Osteocyte (in vitro differentiated cells): Measurements from ENCODE around the gene GALNT9. TPM values are rescaled to one million over a fixed set of nuclear protein-coding genes. Genes with fewer than 3 reads are reported as not detected.

Experiments used
- DNase-seq: peaks from one replicate; pipeline ENCODE4 v3.0.0; 2021; ENCODE audit warnings: mixed read lengths; ENCODE audit not compliant: unreplicated experiment; ENCODE audit errors: extremely low spot score
- H3K27ac Mint-ChIP-seq: one replicate; pipeline ENCODE4 v1.8.0; 2021; ENCODE audit warnings: mild to moderate bottlenecking, mixed read lengths; ENCODE audit not compliant: unreplicated experiment
- H3K27me3 Mint-ChIP-seq: one replicate; pipeline ENCODE4 v1.8.0; 2021; ENCODE audit warnings: mixed read lengths; ENCODE audit not compliant: unreplicated experiment
- H3K36me3 Mint-ChIP-seq: one replicate; pipeline ENCODE4 v1.8.0; 2021; ENCODE audit warnings: mixed read lengths; ENCODE audit not compliant: unreplicated experiment
- H3K4me1 Mint-ChIP-seq: one replicate; pipeline ENCODE4 v1.8.0; 2021; ENCODE audit warnings: mixed read lengths; ENCODE audit not compliant: unreplicated experiment
- H3K4me3 Mint-ChIP-seq: one replicate; pipeline ENCODE4 v1.8.0; 2021; ENCODE audit warnings: mild to moderate bottlenecking, moderate library complexity, mixed read lengths; ENCODE audit not compliant: unreplicated experiment
- H3K9me3 Mint-ChIP-seq: one replicate; pipeline ENCODE4 v1.8.0; 2021; ENCODE audit warnings: mixed read lengths; ENCODE audit not compliant: unreplicated experiment
- total RNA-seq: library from RNA; stranded (reverse); gene quantifications from 2 replicates; pipeline ENCODE4 v1.2.1, GENCODE V29; 2021
- TF ChIP-seq, protein P1 (sequence below): fragments of 200-600 bp; sonication (generic); IDR thresholded peaks from 2 replicates; pipeline ENCODE4 v1.5.0; 2021; ENCODE audit warnings: antibody characterized with exemption, mild to moderate bottlenecking, moderate library complexity

Gene GALNT9
- total RNA-seq, 1 donor from 2014 or later, result not detected

DNA sequence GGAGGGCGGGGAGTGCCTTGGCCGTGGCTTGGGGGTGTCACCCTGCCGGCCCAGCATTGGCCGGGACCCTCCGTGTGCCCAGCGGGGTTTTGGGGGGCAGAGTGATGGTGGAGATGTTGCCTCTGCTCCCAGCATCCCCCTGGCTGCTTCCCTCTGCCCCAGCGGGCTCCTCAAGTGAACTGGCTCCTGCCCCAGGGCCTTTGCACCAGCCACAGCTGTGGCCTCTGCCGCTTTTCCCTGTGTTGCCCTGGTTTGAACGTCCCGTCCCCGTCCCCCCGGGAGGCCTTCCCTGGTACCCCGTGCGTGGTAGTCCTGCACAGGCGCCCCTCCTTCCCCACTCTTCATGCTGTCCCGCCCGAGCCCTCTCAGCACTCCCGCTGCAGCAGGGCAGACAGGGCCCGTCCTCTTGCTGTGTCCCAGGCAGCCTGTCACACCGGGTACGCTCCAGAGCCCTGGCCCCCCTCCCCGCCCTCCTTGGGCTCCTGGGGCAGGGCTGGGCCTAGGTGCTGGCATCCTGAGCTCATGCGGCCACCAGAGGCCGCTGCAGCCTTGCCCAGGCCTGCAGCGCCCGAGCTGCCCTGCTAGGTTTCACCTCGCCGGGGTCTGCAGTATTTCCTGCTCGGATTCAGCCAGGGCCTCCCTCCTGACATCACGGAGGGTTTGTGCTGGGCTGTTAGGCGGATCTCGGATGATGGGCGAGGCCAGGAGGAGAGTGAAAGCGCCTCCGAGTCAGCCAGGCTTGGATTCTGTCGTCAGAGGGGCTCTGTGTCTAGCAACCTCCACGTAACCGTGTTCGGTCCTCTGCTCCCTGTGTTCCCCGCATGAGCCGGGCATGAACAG is 175.7 kb downstream of the GALNT9 start:
- Mint-ChIP-seq H3K4me1 (no peaks in the 10 kb centered on the region), H3K27me3 (no peaks in the 10 kb centered on the region), H3K27ac (no peak overlapping the region), H3K4me3 (no peak overlapping the region), H3K36me3 (no peaks in the 10 kb centered on the region), H3K9me3 (no peaks in the 10 kb centered on the region)
- TF ChIP-seq, protein P1, sequence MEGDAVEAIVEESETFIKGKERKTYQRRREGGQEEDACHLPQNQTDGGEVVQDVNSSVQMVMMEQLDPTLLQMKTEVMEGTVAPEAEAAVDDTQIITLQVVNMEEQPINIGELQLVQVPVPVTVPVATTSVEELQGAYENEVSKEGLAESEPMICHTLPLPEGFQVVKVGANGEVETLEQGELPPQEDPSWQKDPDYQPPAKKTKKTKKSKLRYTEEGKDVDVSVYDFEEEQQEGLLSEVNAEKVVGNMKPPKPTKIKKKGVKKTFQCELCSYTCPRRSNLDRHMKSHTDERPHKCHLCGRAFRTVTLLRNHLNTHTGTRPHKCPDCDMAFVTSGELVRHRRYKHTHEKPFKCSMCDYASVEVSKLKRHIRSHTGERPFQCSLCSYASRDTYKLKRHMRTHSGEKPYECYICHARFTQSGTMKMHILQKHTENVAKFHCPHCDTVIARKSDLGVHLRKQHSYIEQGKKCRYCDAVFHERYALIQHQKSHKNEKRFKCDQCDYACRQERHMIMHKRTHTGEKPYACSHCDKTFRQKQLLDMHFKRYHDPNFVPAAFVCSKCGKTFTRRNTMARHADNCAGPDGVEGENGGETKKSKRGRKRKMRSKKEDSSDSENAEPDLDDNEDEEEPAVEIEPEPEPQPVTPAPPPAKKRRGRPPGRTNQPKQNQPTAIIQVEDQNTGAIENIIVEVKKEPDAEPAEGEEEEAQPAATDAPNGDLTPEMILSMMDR, result peak; percentile 95
- no peak for DNase-seq

- Mint-ChIP-seq H3K27me3 (no peaks in the 10 kb centered on the region), H3K36me3 (no peaks in the 10 kb centered on the region), H3K9me3 (no peaks in the 10 kb centered on the region), H3K27ac (no peak overlapping the region), H3K4me1 (no peaks in the 10 kb centered on the region), H3K4me3 (no peak overlapping the region)
- TF ChIP-seq, protein P1, result no peak
- no peak for DNase-seq
Measured at GRCh38 chr12:132152953-132153352, 176.4 kb downstream of the GALNT9 start.

GRCh38 chr12:132152411-132152821 is 177.0 kb downstream of the GALNT9 start:
- TF ChIP-seq, protein P1, result no peak
- DNase-seq, result no peak

GRCh38 chr12:132151766-132152410 is 177.5 kb downstream of the GALNT9 start:
- DNase-seq, result no peak
- H3K36me3 Mint-ChIP-seq, result no peaks in the 10 kb centered on the region
- no peak overlapping the region for H3K4me3 Mint-ChIP-seq
- no peaks in the 10 kb centered on the region for H3K27me3 Mint-ChIP-seq
- no peak overlapping the region for H3K27ac Mint-ChIP-seq
- TF ChIP-seq, protein P1, result no peak
- no peaks in the 10 kb centered on the region for H3K4me1 Mint-ChIP-seq
- H3K9me3 Mint-ChIP-seq, result no peaks in the 10 kb centered on the region

More at GRCh38 chr12:132152411-132152821, 177.0 kb downstream of the GALNT9 start:
- Mint-ChIP-seq H3K4me1 (no peaks in the 10 kb centered on the region), H3K4me3 (no peak overlapping the region), H3K27me3 (no peaks in the 10 kb centered on the region), H3K36me3 (no peaks in the 10 kb centered on the region), H3K27ac (no peak overlapping the region), H3K9me3 (no peaks in the 10 kb centered on the region)

- no peak overlapping the region for H3K4me3 Mint-ChIP-seq
- no peak for DNase-seq
- no peaks in the 10 kb centered on the region for H3K9me3 Mint-ChIP-seq
- peaks cover under 1% of the 10 kb centered on the region for H3K4me1 Mint-ChIP-seq
- no peaks in the 10 kb centered on the region for H3K27me3 Mint-ChIP-seq
- TF ChIP-seq, protein P1, result no peak
- H3K27ac Mint-ChIP-seq, result no peak overlapping the region
- no peaks in the 10 kb centered on the region for H3K36me3 Mint-ChIP-seq
Measured at GRCh38 chr12:132151145-132151765, 178.1 kb downstream of the GALNT9 start.
